GM19455 (cell line): ENCODE measurements around the gene ZFAND3.

Source experiments
- ATAC-seq: cut with Tn5 transposase; IDR thresholded peaks from one replicate; pipeline ENCODE4 v1.9.1; 2021; ENCODE audit not compliant: unreplicated experiment

Gene ZFAND3

GRCh38 chr6:38193051-38193450 is 373.5 kb downstream of the ZFAND3 start:
- no peak for ATAC-seq

GRCh38 chr6:38193481-38194281 is 374.2 kb downstream of the ZFAND3 start:
- ATAC-seq: no peak

GRCh38 chr6:38194282-38194572 is 374.7 kb downstream of the ZFAND3 start:
- no peak for ATAC-seq

- no peak for ATAC-seq
These were observed 375.1 kb downstream of the ZFAND3 start for GRCh38 chr6:38194589-38194988.

DNA sequence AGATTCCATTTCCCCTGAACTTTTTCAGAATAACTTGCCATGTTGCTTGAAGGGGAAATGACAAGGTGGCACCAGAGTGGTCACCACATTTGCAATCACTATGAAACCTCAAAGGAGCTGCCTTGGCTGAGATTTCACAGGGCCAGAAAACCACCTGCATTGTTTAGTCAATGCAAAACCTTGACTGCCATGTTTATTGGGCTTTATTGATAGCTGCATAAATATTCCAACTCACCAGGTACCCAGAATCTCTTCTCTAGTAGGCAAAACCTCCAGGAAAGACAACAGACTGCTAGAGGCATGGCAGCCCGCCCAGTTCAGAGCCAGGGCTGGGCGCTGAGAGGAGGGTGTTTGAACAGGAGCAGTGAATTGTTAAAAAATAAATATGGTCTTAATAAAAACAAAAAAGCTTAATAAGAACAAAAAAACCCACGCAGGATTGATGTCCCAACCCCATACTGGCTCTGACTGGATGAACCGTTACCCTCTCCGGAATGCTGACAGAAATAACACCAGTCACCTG is 375.6 kb downstream of the ZFAND3 start:
- ATAC-seq: no peak

DNA sequence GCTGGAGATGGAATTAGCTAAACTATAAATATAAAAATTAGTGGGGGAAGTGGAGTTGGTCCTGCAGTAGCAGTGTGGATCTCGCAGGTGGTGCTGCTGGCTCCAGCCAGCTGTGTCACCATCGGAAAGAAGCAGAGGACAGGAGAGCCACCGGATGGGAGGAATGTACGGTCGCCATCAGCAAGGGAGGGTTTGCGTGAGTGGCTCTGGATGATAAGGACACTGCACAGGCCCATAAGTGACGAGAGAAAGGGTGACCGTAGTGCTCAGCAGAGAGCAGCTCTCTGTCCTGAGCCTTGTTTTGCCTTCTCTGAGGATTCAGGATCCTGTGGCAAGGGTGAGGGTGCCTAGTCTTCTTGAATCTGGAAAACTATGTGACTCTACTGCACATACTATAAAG is 378.7 kb downstream of the ZFAND3 start:
- no peak for ATAC-seq
